Hepatocyte (in vitro differentiated cells): ENCODE measurements around the gene RHEX. TPM values are rescaled to one million over a fixed set of nuclear protein-coding genes. Genes with fewer than 3 reads are reported as not detected.
A peak's percentile ranks its signal among the peaks of the same experiment; 100 is the strongest.

Experiments
- DNase-seq: peaks from one replicate; pipeline ENCODE4 v3.0.0-alpha.2; 2016; ENCODE audit warnings: low spot score
- H2AFZ ChIP-seq: fragments of 200-600 bp; sonication (generic); 2 replicates; pipeline ENCODE4 v1.6.0; 2016; ENCODE audit warnings: antibody characterized with exemption, mild to moderate bottlenecking
- H3K27ac ChIP-seq: fragments of 200-600 bp; sonication (generic); 2 replicates; pipeline ENCODE4 v1.5.1; 2016; ENCODE audit warnings: mild to moderate bottlenecking
- H3K27me3 ChIP-seq: fragments of 200-600 bp; sonication (generic); 2 replicates; pipeline ENCODE4 v1.6.1; 2016
- H3K36me3 ChIP-seq: fragments of 200-600 bp; sonication (generic); replicated peaks from 2 replicates; pipeline ENCODE4 v1.5.1; 2016; ENCODE audit warnings: low read depth; ENCODE audit not compliant: insufficient read depth
- H3K4me1 ChIP-seq: fragments of 200-600 bp; sonication (generic); 2 replicates; pipeline ENCODE4 v1.5.1; 2016; ENCODE audit warnings: mild to moderate bottlenecking, moderate library complexity; ENCODE audit not compliant: insufficient read depth
- H3K4me2 ChIP-seq: fragments of 200-600 bp; sonication (generic); 2 replicates; pipeline ENCODE4 v1.6.0; 2016
- H3K4me3 ChIP-seq: fragments of 200-600 bp; sonication (generic); 2 replicates; pipeline ENCODE4 v1.5.1; 2016; ENCODE audit warnings: mild to moderate bottlenecking
- H3K79me2 ChIP-seq: fragments of 200-600 bp; sonication (generic); 2 replicates; pipeline ENCODE4 v1.6.0; 2017; ENCODE audit warnings: mild to moderate bottlenecking
- H3K9me2 ChIP-seq: fragments of 200-600 bp; sonication (generic); replicated peaks from 2 replicates; pipeline ENCODE4 v1.6.0; 2017; ENCODE audit warnings: mild to moderate bottlenecking; ENCODE audit not compliant: insufficient read depth
- H3K9me3 ChIP-seq: fragments of 200-600 bp; sonication (generic); 2 replicates; pipeline ENCODE4 v1.5.1; 2016; ENCODE audit warnings: low read depth, mild to moderate bottlenecking
- H4K20me1 ChIP-seq: fragments of 200-600 bp; sonication (generic); 2 replicates; pipeline ENCODE4 v1.6.0; 2016; ENCODE audit warnings: mild to moderate bottlenecking; ENCODE audit not compliant: insufficient read depth, poor library complexity, severe bottlenecking
- EZH2 ChIP-seq: fragments of 200-600 bp; sonication (generic); IDR thresholded peaks from 2 replicates; pipeline ENCODE4 v1.6.1; 2016; ENCODE audit warnings: antibody characterized with exemption, mild to moderate bottlenecking, borderline replicate concordance
- EZH2phosphoT487 ChIP-seq: fragments of 200-600 bp; sonication (generic); IDR thresholded peaks from one replicate; pipeline ENCODE4 v1.6.1; 2018; ENCODE audit warnings: antibody characterized with exemption, mild to moderate bottlenecking, low read depth, moderate library complexity; ENCODE audit not compliant: unreplicated experiment, severe bottlenecking
- WGBS: methylation state at CpG from one replicate; pipeline ENCODE4 v1.1.6; 2016; ENCODE audit warnings: low lambda C conversion rate; ENCODE audit errors: missing lambda C conversion rate; 5-methylcytosine and 5-hydroxymethylcytosine counted together
- polyA plus RNA-seq: library from polyadenylated mRNA; unstranded; fragments of >200 nt; fragmentation: Nextera tagmentation; extraction: Ambion mirVana; gene quantifications from 2 replicates; pipeline ENCODE4 v1.2.1, GENCODE V29; 2016
- total RNA-seq: library from RNA; depleted of rRNA; stranded (reverse); fragments of >200 nt; gene quantifications from 2 replicates; pipeline ENCODE4 v1.2.3, GENCODE V29; 2014
- TF ChIP-seq, protein P1 (sequence below): fragments of 200-600 bp; sonication (generic); IDR thresholded peaks from 2 replicates; pipeline ENCODE4 v1.5.1; 2016; ENCODE audit warnings: antibody characterized with exemption, mild to moderate bottlenecking; ENCODE audit not compliant: poor library complexity

Gene RHEX
- total and polyA plus RNA-seq, 2 experiments from 2014 or later = 0.51 TPM; not detected in 1

DNA sequence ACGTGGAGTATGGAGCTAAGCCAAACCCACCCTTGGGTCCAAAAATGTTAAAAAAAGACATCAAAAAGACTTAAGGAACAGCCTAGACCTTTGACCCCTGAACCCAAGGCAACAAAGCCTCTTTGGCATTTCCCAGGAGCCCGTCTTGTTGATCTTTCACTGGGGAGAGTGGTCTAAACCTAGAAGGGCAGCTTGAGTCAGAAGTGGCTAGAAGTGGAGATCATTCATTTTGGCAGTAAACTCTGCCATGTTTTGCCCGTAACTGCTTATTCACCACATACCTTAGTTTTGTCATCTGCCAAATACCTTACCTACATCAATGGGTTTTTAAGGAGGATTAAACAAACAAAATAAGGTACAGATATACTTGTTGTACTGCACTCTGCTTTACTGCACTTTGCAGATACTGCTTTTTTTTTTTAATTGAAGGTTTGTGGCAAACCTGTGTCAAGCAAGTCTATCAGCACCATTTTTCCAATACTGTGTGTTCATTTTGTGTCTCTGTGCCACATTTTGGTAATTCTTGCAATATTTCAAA, 27.6 kb upstream of the RHEX start:
- WGBS = 72% methylated on average over 3 of the region's 3 CpGs
- H3K27me3 ChIP-seq = no peaks in the 10 kb centered on the region
- no peaks in the 10 kb centered on the region for H3K36me3 ChIP-seq
- no peak overlapping the region for H2AFZ ChIP-seq
- no peak overlapping the region for H3K4me3 ChIP-seq
- no peaks in the 10 kb centered on the region for H3K9me2 ChIP-seq
- TF ChIP-seq, protein P1, sequence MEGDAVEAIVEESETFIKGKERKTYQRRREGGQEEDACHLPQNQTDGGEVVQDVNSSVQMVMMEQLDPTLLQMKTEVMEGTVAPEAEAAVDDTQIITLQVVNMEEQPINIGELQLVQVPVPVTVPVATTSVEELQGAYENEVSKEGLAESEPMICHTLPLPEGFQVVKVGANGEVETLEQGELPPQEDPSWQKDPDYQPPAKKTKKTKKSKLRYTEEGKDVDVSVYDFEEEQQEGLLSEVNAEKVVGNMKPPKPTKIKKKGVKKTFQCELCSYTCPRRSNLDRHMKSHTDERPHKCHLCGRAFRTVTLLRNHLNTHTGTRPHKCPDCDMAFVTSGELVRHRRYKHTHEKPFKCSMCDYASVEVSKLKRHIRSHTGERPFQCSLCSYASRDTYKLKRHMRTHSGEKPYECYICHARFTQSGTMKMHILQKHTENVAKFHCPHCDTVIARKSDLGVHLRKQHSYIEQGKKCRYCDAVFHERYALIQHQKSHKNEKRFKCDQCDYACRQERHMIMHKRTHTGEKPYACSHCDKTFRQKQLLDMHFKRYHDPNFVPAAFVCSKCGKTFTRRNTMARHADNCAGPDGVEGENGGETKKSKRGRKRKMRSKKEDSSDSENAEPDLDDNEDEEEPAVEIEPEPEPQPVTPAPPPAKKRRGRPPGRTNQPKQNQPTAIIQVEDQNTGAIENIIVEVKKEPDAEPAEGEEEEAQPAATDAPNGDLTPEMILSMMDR = no peak
- TF ChIP-seq EZH2phosphoT487 = no peak
- TF ChIP-seq EZH2 = no peak
- no peaks in the 10 kb centered on the region for H3K79me2 ChIP-seq
- H4K20me1 ChIP-seq = no peaks in the 10 kb centered on the region
- H3K9me3 ChIP-seq = no peaks in the 10 kb centered on the region
- DNase-seq = no peak
- peaks cover 7% of the 10 kb centered on the region for H3K4me1 ChIP-seq
- H3K4me2 ChIP-seq = no peak overlapping the region
- no peak overlapping the region for H3K27ac ChIP-seq

- Histone ChIP-seq H3K27ac (no peak overlapping the region), H3K4me1 (no peaks in the 10 kb centered on the region), H3K79me2 (no peaks in the 10 kb centered on the region), H3K36me3 (no peaks in the 10 kb centered on the region), H3K4me3 (no peak overlapping the region), H3K27me3 (no peaks in the 10 kb centered on the region), H3K4me2 (no peak overlapping the region), H3K9me2 (no peaks in the 10 kb centered on the region), H2AFZ (no peak overlapping the region), H4K20me1 (no peaks in the 10 kb centered on the region), H3K9me3 (no peaks in the 10 kb centered on the region)
- TF ChIP-seq, protein P1 = no peak
- TF ChIP-seq EZH2 (no peak), EZH2phosphoT487 (no peak)
- 60% methylated on average over 4 of the region's 4 CpGs for WGBS
- DNase-seq = peak; percentile 68
Measured at GRCh38 chr1:206029484-206029883, 23.5 kb upstream of the RHEX start.

DNA sequence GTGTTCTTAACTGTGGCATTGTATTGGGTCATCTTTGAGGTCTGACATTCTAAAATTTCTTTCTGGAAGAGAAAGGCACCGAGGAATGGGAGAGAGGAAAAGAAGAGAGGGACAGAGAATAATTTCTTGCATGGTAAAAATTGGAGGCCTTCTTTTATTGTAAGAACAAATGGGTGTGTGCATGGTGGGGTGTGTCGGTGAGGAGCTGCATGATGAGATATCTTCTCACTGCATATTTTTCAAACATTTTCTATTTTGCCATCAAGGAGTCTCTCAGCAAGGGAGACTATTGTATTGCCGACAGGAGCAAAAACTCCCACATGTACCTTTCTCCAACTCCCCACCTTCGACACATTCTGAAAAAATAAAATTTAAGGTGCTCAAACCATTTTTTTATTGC, 22.8 kb upstream of the RHEX start:
- Histone ChIP-seq H3K27me3 (no peaks in the 10 kb centered on the region), H3K4me3 (no peak overlapping the region), H3K9me2 (no peaks in the 10 kb centered on the region), H3K36me3 (no peaks in the 10 kb centered on the region), H4K20me1 (no peaks in the 10 kb centered on the region), H3K79me2 (no peaks in the 10 kb centered on the region), H3K4me2 (no peak overlapping the region), H2AFZ (no peak overlapping the region), H3K9me3 (no peaks in the 10 kb centered on the region), H3K27ac (no peak overlapping the region), H3K4me1 (no peaks in the 10 kb centered on the region)
- TF ChIP-seq, protein P1 = no peak
- TF ChIP-seq EZH2phosphoT487 (no peak), EZH2 (no peak)
- DNase-seq = no peak
- 81% methylated on average over 4 of the region's 4 CpGs for WGBS

- DNase-seq = peak; percentile 91
- H3K9me2 ChIP-seq = no peaks in the 10 kb centered on the region
- no peak overlapping the region for H3K4me3 ChIP-seq
- no peaks in the 10 kb centered on the region for H3K27me3 ChIP-seq
- H3K4me2 ChIP-seq = no peak overlapping the region
- no peak overlapping the region for H2AFZ ChIP-seq
- no peaks in the 10 kb centered on the region for H3K9me3 ChIP-seq
- WGBS = 0% methylated on average over 4 of the region's 4 CpGs
- no peaks in the 10 kb centered on the region for H3K4me1 ChIP-seq
- no peak overlapping the region for H3K27ac ChIP-seq
- no peak for TF ChIP-seq EZH2
- TF ChIP-seq, protein P1 = peak; percentile 90
- H4K20me1 ChIP-seq = no peaks in the 10 kb centered on the region
- no peaks in the 10 kb centered on the region for H3K36me3 ChIP-seq
- no peaks in the 10 kb centered on the region for H3K79me2 ChIP-seq
Measured at GRCh38 chr1:206030714-206031113, 22.3 kb upstream of the RHEX start.
